Motor neuron (in vitro differentiated cells): ENCODE measurements around the gene YTHDF1. TPM values are rescaled to one million over a fixed set of nuclear protein-coding genes. Genes with fewer than 3 reads are reported as not detected.
"Not testable (repeated sequence)": the region's sequence is repeated elsewhere in the genome, so short reads cannot be mapped to it uniquely, and the experiment has no call there.

Experiments used
- ATAC-seq, 8 experiments: fragments of 200-7000 bp; cut with Tn5 transposase; replicated peaks in 6 of 8; 2 replicates each; pipeline ENCODE4 v1.8.0; 2021; ENCODE audit warnings: mild to moderate bottlenecking in 8 of 8, moderate library complexity in 8 of 8
- H3K27ac ChIP-seq, 2 donors: fragments of 250-450 bp; sonication (Bioruptor Pico); 2 replicates each; pipeline ENCODE4 v1.9.0; 2021; ENCODE audit warnings: antibody characterized with exemption in 2 of 2, mild to moderate bottlenecking in 2 of 2, moderate library complexity in 1 of 2
- H3K4me1 ChIP-seq, 2 donors: fragments of 250-450 bp; sonication (Bioruptor Pico); replicated peaks in 1 of 2; 2 replicates each; pipeline ENCODE4 v1.6.1; 2021; ENCODE audit warnings: antibody characterized with exemption in 2 of 2, mild to moderate bottlenecking in 2 of 2, moderate library complexity in 1 of 2
- H3K4me3 ChIP-seq, 5 donors: fragments of 250-450 bp; sonication (Bioruptor Pico); 2 replicates each; pipeline ENCODE4 v1.9.0; 2021; ENCODE audit warnings: antibody characterized with exemption in 5 of 5, mild to moderate bottlenecking in 5 of 5, moderate library complexity in 4 of 5
- WGBS, 10 experiments: fragments of 450-650 bp; shearing (Covaris generic); methylation state at CpG; one replicate each; pipeline ENCODE4 v1.0.0; 2022; 5-methylcytosine and 5-hydroxymethylcytosine counted together
- in situ Hi-C, 9 experiments: fragments of 400-800 bp; cut with MboI; loops; one replicate each; pipeline ENCODE4 v1.15.0; 2021; ENCODE audit warnings: low sequenced_read_pairs in 9 of 9, low pct_unique_long_range_greater_than_20kb in 2 of 9; ENCODE audit not compliant: unreplicated experiment in 9 of 9
- total RNA-seq, 8 experiments: library from RNA; unstranded; fragments of 300-600 nt; gene quantifications; 2 replicates each; pipeline versions ENCODE4 v1.2.3 to v1.2.4, GENCODE V29; 2022

The YTHDF1 gene
- total RNA-seq, 8 experiments from 2014 or later, result 22.9 to 38.5 (median 33.6) TPM

DNA sequence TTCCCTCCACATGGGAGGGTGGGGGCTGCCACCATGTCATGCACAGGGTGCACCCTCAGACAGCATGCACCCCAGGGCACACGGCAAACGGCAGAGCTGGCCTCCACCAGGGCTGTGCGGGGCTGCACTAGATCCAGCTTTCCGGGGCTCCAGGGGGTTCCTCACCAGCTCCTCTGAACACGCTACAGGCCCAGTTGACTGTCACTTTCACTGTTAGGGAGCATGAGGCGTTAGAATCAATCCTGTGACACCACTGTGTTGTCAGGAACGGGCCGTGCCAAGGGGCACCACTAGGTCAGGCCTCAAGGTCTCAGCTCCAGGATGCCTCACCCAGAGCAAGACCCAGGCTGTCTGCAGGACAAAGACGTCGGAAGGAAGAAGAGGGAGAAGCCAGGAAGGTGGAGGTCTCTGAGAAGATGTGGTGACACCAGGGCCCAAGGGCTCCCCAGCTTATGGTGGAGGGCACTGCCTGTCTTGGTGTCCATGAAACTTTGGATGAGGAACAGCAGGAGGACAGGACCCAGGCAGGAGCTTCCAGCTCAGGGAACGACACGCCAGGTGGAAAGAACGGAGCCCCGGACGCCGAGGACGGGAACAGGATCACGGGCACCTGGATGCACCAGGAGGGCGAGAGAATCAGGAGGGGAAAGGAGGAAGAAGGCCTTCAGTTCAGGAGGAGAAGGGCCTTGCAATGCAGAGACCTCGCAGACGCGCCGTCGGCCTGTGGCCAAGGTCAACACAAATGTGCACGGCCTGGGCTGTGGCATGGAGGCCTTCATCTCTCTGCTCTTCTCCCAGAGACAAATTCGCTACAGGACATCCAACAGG lies 49.5 kb downstream of the YTHDF1 start:
- H3K4me1 ChIP-seq, result peaks cover 36 to 39% of the 10 kb centered on the region in 2 donors
- WGBS, 10 experiments, result 48 to 100% (median 93%) methylated on average over 1 to 10 of the region's 26 CpGs; no CpG with 5 or more reads in 3 of the 10 experiments
- no peak overlapping the region for H3K4me3 ChIP-seq
- in situ Hi-C loops, result no loop called here
- ATAC-seq, result no peak
- H3K27ac ChIP-seq, result no peak overlapping the region

DNA sequence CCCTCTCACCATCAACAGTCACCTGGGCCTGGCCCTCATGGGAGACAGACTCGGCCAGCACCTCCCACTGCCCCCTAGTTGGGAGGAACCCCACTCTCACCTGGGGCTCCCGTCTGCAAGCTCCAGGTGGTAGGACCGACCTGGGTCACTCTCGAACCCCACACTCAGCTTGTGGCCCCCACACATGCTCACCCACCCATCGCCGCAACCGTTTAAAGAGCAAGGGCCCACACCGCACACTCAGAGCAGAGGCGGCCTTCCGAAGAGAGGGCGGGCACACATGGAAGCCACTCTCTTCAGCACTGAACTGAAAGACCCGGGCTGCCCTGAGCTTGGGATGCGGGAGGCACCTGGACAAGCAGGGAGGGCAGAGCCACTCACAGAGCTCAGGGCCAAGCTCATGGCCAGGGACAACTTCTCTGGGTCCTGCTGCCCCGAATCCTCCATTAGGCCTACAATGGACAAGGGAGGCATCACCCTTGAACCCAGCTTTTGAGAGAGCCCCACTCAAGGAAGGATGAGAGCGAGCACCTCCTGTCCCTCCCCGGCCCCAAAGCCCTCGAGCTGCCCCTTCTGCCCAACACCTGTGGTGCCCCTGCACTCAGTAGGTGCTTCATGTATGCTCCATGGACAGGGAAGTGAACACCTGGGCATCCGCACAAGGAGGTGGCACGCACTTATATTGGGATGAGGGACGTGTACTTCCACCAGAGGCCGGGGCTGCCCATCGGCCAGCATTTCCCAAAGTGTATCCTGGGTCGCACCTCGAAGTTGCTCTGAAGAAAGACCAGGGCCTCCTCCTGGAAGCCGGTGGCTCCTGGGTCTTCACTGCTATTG lies 50.4 kb downstream of the YTHDF1 start:
- ATAC-seq, result no peak
- H3K27ac ChIP-seq, result no peak overlapping the region
- in situ Hi-C loops, result no loop called here
- H3K4me1 ChIP-seq, result peaks cover 33 to 36% of the 10 kb centered on the region in 2 donors
- no peak overlapping the region for H3K4me3 ChIP-seq
- 64 to 98% (median 90%) methylated on average over 4 to 6 of the region's 25 CpGs; no CpG with 5 or more reads in 6 of the 10 experiments for WGBS, 10 experiments

DNA sequence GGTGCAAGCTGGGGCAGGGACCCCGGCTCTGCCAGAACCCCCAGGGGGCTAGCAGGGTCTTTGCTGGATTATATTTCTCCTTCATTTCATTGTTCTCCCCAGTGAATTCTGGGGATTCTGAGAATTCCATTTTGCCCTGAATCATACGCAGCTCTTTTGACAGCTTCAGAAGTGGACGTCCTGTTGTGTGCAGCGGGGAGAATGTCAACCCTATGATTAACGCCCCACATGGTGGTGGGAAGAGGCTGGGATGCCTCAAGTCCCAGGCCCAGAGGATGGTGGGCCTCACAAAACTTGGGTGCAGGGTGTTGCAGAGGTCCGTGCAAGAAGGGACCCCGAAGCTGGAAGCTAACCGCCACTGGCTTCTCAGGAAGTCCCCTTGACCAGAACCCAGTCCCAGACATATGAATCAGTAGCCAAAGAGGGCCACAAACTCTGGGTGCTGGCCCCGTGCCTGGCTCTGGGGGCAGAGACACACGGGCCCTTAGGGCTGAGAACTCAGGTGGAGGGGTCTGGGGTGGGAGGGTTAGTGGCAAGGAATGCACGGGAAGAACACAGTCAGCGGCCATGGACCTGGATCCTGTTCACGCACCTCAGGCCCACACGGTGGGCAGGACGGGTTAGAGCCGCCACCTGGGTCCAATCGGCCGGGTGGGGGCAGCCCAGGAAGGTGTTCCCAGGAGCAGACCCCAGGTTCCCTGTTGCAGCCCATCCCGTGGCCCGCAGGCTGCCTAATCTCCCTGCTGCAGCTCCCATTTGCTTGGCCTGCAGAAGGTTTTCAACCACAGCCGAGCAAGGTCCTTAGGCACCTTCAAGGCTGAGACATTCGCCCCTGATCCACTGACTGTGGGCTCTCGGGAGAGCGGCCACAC lies 51.2 kb downstream of the YTHDF1 start:
- H3K4me3 ChIP-seq, result no peak overlapping the region
- H3K27ac ChIP-seq, result peak overlapping the region in 1 of 2 donors; percentile 21
- WGBS, 10 experiments, result 10 to 82% (median 73%) methylated on average over 1 to 6 of the region's 24 CpGs; no CpG with 5 or more reads in 4 of the 10 experiments
- peaks cover 33 to 36% of the 10 kb centered on the region in 2 donors for H3K4me1 ChIP-seq
- in situ Hi-C loops, result no loop called here
- ATAC-seq, result no peak

GRCh38 chr20:63163596-63164483 lies 52.1 kb downstream of the YTHDF1 start:
- no peak overlapping the region for H3K4me3 ChIP-seq
- H3K27ac ChIP-seq, result peak overlapping the region in 1 of 2 donors; percentile 54
- peak in 5 of 8 experiments; percentile 73 to 90 (median 85) for ATAC-seq
- in situ Hi-C loops, result no loop called here
- WGBS, 10 experiments, result 0 to 80% (median 18%) methylated on average over 1 to 14 of the region's 17 CpGs; no CpG with 5 or more reads in 2 of the 10 experiments
- peaks cover 33 to 36% of the 10 kb centered on the region in 2 donors for H3K4me1 ChIP-seq

GRCh38 chr20:63163171-63163570 lies 52.8 kb downstream of the YTHDF1 start:
- 17 to 91% (median 40%) methylated on average over 1 to 6 of the region's 6 CpGs; no CpG with 5 or more reads in 7 of the 10 experiments for WGBS, 10 experiments
- peak overlapping the region in 1 of 2 donors; percentile 54 for H3K27ac ChIP-seq
- no peak overlapping the region for H3K4me3 ChIP-seq
- in situ Hi-C loops, result no loop called here
- ATAC-seq, result no peak
- H3K4me1 ChIP-seq, result peaks cover 33 to 36% of the 10 kb centered on the region in 2 donors

- 15 to 67% (median 50%) methylated on average over 1 to 9 of the region's 19 CpGs; no CpG with 5 or more reads in 5 of the 10 experiments for WGBS, 10 experiments
- H3K4me1 ChIP-seq, result peaks cover 33 to 36% of the 10 kb centered on the region in 2 donors
- in situ Hi-C loops, result no loop called here
- no peak overlapping the region for H3K4me3 ChIP-seq
- peak in 5 of 8 experiments; percentile 11 to 68 (median 55) for ATAC-seq
- peak overlapping the region; percentile 3 to 60 for H3K27ac ChIP-seq
These were observed 53.6 kb downstream of the YTHDF1 start for GRCh38 chr20:63162206-63162795.

DNA sequence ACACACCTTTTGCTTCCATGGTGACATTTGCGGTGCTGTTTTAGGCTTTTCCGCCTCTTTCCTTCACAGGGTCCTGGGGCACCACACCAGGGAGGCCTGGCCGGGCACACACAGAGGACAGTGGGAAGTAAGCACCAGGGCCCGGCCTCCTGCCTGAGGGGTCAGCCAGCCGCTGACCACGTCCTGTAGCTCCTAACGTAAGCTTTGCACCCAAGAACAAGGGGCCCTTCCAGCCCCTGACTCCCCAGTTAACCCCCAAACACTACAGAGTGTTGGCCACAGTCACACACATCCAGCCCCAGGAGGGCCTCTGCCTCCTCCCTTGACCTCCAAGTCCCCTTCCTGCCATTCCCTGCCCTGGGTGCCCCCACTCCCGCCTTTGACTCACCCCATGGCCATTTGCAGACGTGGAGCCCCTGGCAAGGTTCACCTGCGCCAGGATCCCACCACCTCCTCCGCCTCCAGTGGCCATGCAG lies 54.7 kb downstream of the YTHDF1 start:
- Histone ChIP-seq H3K4me1 (peaks cover 34 to 36% of the 10 kb centered on the region in 2 donors), H3K27ac (no peak overlapping the region), H3K4me3 (no peak overlapping the region)
- in situ Hi-C loops, result no loop called here
- ATAC-seq, result no peak
- 0 to 97% (median 74%) methylated on average over 1 to 7 of the region's 11 CpGs; no CpG with 5 or more reads in 5 of the 10 experiments for WGBS, 10 experiments

DNA sequence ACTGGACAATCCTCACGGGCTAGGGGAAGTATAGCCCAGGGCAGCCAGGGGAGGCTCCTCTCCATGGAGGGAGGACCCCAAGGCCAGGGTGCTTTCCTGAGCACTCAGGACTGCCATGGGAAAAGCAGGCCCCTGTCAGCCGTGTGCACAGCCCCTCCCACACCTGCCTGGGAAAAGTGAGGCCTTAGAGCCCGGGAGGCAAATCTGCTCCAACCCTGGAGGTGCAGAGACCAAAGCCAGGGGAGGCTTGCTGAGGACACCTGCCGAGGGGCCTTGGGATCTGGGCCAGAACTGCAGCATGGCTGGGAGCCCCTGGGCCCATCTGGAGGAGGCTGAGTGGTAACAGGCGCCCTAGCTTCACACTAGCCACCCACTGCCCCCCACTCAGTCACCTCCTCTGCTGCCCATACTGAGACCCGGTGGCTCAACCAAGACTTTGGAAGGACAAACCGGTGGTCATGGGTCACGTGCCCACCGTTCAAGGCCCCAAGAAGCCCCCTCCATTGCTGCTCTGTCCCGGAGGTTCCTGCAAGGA lies 55.2 kb downstream of the YTHDF1 start:
- H3K27ac ChIP-seq, result no peak overlapping the region
- H3K4me3 ChIP-seq, result no peak overlapping the region
- in situ Hi-C loops, result no loop called here
- no peak for ATAC-seq
- H3K4me1 ChIP-seq, result peaks cover 38 to 40% of the 10 kb centered on the region in 2 donors
- 0 to 62% (median 10%) methylated on average over 1 to 2 of the region's 10 CpGs; no CpG with 5 or more reads in 7 of the 10 experiments for WGBS, 10 experiments

- Histone ChIP-seq H3K4me3 (no peak overlapping the region), H3K27ac (no peak overlapping the region), H3K4me1 (peaks cover 37 to 44% of the 10 kb centered on the region in 2 donors)
- WGBS, 10 experiments, result 20 to 100% (median 80%) methylated on average over 1 to 4 of the region's 10 CpGs; no CpG with 5 or more reads in 3 of the 10 experiments
- in situ Hi-C loops, result no loop called here
- ATAC-seq, result peak in 2 of 8 experiments; percentile 51 to 64
These were observed 55.9 kb downstream of the YTHDF1 start for GRCh38 chr20:63159826-63160640.

DNA sequence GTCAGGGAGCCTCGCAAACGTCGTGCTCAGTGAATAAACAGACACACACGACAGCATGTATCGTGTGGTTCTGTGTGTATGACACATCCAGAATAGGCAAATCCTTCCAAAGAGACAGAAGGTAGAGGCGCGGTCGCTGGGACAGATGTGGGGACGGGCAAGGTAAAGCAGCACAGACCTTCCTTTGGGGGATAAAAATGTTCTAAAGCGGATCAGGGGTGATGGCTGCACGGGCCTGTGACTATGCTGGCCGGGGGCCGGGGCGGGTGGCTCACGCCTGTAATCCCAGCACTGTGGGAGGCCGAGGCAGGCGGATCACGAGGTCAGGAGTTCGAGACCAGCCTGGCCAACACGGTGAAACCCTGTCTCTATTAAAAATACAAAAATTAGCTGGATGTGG lies 56.7 kb downstream of the YTHDF1 start:
- H3K4me1 ChIP-seq, result peaks cover 31 to 38% of the 10 kb centered on the region in 2 donors
- ATAC-seq, result not testable (repeated sequence)
- 53 to 96% (median 86%) methylated on average over 3 to 5 of the region's 20 CpGs; no CpG with 5 or more reads in 7 of the 10 experiments for WGBS, 10 experiments

More for the DNA sequence above, 56.7 kb downstream of the YTHDF1 start:
- H3K27ac ChIP-seq, H3K4me3 ChIP-seq, in situ Hi-C loops: not testable (repeated sequence)
